GM18517 (cell line): Measurements from ENCODE around the gene CTF1.
"Not testable (repeated sequence)": the region's sequence is repeated elsewhere in the genome, so short reads cannot be mapped to it uniquely, and the experiment has no call there.

Experiments
- ATAC-seq: cut with Tn5 transposase; IDR thresholded peaks from one replicate; pipeline ENCODE4 v1.9.1; 2021; ENCODE audit warnings: mild to moderate bottlenecking, moderate library complexity; ENCODE audit not compliant: unreplicated experiment

Gene CTF1, protein sequence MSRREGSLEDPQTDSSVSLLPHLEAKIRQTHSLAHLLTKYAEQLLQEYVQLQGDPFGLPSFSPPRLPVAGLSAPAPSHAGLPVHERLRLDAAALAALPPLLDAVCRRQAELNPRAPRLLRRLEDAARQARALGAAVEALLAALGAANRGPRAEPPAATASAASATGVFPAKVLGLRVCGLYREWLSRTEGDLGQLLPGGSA

DNA sequence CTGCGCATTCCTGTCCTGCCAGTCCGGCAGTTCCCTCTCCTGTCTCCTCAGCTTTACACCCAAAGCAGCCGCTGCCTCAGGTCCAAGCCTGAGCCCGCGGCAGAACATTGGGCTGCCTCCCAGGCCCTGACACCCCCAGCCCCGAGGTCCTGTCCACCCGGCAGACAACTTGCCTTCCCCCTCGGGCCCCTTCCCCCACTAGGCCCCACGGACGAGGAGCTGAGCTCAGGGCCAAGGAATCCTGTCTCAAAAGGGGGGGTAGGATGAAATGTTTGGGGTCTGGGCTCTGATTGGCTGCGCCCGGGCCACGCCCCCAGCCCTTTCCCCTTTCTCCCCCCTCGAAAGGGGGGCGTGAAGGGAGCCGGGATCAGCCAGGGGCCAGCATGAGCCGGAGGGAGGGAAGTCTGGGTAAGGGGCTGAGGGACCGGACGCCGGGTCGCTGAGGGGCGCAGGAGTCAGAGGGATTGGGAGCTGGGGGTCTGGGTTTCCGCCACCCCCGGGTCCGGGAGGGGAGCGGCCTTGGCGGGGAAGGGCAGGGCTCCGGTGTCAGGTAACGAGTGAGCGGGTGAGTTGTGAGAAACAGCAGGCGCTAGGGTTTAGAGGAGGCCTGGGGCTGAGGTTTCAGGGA is at the start of gene CTF1:
CTF1 (plus strand) TSS at position 354 of the 628 bp plus-strand sequence; CDS start at position 384, 30 bp downstream.
- ATAC-seq: no peak

DNA sequence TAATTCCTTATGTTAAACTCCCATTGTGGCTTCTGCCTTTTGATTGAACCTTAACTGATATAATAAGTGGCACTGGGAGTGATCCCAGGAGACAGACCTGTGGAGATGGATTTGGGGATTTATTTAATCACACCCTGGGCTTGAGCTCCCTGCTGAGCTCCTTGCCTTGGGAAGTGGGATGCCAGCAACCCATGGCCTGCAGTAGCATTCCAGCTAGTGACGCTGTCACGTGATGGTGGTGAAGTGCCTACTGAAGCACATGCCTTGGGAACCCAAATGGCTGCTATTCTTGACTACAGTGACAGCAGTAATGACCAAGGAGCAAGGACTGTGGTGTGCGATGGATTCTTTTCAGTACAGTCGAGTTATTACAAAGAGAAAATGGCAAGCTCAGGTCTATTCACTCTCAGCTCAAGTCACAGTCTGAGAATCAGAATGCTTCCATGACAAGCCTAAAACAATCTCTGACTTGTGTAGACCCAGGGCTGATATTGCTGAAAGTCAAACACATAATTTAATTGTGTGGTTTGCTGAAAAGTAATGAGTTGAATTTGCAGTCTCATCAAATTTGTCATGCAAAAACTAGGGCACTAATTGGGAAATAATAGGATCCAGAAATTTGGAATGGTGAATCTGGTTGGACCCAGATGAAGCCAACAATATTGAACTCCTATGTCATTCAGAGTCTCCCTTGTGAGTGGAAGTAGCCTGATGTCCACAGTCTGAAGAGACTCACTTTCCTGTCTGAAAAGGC is 49.6 kb upstream of the CTF1 start:
- ATAC-seq: no peak

DNA sequence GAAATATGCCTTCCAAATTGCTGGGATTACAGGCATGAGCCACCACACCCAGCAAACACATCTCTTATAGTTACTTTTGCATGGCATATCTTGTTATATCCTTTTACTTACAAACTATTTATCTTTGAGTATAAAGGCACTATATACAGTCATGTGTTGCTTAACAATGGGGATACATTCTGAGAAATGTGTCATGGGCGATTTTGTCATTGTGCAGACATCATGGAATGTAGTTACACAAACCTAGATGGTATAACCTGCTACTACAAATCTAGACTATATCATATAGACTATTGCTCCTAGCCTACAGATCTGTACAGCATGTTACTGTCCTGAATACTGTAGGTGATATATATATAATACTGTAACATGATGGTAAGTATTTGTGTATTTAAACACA is 46.2 kb upstream of the CTF1 start:
- ATAC-seq: no peak

DNA sequence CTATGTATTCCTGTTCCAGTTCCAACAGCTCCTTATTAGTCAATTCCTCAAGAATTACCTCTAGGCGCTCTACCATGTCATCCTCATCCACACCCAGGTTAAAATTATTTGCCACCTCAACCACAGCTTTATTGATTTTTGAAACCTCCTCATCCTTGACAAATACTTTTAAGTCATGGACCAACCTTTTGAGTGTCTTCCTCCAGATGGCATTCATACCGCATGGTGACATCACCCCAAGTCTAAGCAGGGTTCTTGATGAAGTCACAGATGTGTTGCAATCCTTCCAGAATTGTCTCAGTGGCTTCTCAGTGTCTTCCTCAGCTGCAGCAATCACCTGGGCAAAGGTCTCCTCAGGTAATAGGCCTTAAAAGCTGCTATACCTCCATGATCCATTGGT is 42.7 kb upstream of the CTF1 start:
- no peak for ATAC-seq

DNA sequence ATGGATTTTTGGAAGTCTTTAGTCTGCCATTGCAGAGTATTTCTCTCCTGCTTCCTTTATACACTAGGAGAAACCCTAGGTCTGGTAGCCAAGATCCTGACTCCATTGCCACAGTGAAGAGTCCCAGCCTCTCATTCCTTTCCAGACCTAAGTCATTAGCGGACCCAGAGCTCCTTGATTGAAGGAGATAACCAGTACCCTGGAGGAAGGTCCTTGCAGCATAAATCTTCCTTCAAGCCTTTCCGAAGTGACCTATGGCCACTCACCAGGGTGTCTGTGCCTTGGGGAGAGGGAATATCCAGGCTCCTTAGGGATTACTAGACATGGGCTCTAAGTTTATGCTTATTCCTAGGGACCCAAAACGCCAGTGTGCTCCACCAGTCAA is 38.3 kb upstream of the CTF1 start:
- ATAC-seq: no peak

DNA sequence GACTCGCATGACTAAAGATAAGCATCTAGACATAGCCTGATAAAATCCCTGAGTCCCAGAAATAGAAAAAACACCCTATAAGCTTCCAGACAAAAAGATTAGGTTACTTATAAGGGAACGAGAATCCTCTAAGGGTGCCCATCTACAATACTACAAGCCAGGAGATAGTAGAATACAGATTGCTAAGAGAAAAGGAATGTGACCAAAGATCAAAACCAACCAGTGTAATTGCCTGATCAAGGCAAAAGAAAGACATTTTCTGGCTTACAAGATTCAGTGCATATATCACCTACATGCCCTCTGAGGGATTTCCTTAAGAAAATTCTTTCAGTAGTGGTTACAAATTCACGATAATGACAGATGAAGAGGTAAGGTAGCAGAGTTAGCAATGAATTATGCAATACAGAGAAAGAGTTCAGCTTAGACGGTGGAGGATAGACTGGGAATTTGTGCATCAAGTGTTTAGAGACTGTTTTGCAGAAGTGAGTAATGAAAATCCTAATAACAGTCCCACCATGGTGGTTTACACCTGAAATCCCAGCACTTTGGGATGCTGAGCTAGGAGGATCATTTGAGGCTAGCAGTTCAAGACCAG is 37.5 kb upstream of the CTF1 start:
- ATAC-seq: no peak

DNA sequence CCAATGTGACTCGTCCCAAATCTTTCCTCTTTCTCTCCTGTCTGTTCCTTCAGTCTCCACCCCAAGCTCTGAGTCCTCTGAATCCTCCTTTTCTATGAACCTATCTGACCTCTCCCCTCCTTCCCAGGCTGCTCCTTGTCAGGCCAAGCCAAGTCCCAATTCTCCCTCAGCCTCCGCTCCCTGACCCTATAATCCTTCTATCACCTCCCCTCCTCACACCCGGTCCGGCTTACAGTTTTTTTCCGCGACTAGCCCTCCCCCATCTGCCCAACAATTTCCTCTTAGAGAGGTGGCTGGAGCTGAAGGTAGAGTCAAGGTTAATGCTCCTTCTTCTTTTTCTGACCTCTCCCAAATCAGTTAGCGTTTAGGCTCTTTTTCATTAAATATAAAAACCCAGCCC is 35.7 kb upstream of the CTF1 start:
- ATAC-seq: not testable (repeated sequence)

DNA sequence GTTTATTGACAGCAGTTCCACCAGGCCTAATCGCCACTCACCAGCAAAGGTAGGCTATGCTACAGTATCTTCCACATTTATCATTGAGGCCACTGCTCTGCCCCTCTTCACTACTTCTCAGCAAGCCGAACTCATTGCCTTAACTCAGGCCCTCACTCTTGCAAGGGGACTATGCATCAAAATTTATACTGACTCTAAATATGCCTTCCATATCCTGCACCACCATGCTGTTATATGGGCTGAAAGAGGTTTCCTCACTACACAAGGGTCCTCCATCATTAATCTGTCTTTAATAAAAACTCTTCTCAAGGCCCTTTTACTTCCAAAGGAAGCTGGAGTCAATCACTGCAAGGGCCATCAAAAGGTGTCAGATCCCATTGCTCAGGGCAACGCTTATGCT is 33.2 kb upstream of the CTF1 start:
- not testable (repeated sequence) for ATAC-seq

DNA sequence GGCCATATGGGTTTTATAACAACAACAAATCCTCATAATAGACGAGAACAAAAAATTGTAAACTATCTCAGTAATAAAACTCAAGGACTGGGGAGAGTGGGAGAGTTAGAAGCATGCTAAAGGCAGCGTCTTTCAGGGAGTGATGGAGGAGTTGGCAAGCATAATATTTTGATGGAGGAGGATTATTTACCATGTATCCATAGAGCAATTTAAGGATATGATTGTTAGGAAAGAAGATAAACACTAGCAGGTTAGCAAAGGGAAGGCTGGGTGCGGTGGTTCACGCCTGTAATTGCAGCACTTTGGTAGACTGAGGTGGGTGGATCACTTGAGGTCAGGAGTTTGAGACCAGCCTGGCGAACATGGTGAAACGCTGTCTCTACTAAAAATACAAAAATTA is 30.4 kb upstream of the CTF1 start:
- ATAC-seq: no peak

DNA sequence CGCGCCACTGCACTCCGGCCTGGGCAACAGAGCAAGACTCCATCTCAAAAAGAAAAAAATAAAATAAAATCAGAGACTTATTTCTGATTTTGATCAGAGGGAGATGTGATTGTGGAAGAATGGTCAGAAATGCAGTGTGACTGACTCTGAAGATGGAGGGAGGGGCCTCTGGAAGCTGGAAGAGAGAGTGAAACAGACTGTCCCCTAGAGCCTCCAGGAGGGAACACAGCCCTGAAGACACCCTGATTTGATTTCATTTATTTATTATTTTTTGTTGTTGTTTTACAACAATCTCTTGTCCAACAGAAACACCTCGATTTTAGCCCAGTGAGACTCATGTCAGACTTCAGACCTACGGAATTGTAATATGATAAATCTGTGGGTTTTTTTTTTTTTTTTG is 28.7 kb upstream of the CTF1 start:
- ATAC-seq: no peak

DNA sequence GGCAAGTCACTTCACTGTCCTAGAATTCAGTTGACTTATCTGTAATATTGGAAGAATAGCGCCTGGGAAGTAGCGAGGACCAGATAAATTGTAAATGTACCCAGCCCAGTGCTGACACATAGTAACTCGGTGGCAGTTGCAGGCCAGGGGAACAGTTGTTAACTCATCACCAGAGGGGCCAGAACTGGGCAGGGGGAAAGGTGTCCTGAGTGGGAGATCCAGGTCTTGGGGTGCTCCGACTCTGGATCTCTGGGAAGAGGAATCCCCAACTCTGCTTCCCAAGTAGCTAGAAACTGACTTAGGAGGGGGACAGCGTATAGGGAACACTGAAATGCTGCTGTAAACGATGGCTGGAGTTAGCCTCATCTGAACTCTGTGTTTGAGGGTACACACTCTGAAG is 25.5 kb upstream of the CTF1 start:
- no peak for ATAC-seq

DNA sequence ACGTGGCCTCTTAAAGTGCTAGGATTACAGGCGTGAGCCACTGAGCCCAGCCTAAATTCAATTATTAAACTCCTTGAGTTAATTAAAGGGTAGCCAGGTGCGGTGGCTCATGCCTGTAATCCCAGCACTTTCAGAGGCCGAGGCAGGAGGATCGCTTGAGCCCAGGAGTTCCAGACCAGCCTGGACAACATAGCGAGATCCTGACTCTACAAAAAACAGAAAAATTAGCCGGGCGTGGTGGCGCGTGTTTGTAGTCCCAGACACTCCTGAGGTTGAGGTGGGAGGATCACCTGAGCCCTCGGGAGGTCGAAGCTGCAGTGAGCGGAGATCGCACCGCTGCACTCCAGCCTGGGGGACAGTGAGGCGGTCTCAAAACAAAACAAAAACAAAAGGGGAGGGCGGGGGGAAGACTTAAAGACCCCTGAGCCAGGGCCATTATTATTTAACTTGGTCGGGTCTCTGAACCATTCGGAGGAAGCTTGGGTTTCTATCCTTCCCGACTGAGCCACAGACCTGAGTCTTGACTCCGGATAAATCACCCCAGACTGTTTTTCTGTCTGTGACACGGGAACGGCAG is 22.1 kb upstream of the CTF1 start:
- ATAC-seq: peak; percentile 2

DNA sequence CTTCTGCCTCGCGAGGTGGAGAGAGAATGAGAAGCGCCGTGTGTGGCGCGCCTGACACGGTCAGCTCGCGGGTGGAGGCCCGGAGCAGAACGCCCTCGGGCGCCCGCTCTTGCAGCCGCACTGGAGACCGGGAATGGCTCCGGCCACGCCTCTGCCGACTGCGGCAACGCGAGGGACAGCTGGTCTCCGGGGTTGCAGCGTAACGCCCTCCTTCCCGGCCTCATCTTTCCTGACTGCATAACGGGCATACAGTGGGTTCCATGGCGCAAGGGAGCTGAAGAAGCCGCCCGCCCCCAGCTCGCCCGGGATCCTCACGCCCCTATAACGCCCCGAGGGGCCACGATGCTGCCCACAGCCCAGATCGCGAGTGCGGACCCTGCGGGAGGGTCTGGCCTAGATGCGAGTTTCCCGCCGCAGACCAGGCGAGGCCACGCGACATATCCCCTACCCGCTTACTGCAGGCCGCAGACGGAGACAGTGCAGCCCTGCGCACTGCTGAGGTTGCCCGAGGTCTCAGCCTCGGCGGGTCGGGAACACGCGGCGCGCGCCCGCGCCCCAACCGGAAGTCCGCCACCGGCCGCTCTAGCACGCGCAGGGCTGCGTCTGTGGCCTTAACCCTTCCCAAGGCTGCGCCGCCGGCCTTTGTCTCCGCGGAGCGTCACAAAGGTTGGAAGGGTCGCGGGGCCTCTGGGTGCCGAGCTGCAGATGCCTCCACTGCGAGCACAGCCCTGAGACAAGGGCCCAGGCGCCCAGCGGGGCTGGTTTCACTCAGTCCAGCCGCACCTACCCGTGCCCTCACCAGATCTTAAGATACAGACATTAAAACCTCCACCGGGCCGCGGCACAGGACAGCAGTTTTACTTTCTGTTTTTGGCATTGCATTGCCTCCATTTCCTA is 21.3 kb upstream of the CTF1 start:
- peak; percentile 78 for ATAC-seq

DNA sequence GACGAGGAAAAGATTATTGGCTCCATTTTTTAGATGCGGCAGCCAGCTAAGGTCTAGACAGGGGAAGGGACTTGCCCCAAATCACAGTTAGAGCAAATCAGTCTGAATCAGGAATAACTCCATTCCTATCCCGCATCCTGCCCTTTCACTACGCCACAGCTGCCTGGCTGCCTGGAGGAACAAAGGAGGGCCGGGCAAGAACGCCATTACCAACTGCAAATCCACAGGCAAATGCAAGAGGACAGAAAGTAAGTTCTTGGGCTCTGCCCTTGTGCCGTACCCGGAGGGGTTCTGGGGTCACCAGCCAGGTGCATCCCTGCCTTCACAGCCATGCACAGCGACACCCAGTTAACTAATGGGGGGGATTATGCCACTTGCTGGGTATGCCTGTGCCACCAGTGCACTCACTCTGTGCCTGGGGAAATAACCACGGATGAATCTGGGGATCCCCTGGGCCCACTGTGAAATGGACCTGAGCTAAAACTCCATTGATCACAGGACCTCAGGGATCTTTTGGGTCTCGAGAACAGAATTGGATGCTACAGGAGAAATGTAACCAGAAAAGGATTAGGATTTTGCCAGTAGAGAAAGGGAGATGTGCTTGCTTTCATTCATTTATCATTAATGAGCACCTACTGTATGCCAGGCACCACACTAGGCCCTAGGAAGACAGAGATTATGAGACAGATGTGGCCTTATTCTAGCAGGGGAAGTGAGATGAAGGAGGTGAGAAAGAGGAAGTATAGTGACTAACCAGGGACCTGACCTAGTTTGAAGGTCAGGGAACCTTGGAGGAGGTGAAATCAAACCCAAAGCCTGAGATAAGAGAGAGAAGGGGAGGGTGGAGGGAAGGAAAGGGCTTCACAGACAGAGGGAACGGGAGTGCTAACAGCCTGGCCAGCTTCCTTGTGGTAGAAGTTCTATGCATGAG is 20.3 kb upstream of the CTF1 start:
- ATAC-seq: peak; percentile 36

DNA sequence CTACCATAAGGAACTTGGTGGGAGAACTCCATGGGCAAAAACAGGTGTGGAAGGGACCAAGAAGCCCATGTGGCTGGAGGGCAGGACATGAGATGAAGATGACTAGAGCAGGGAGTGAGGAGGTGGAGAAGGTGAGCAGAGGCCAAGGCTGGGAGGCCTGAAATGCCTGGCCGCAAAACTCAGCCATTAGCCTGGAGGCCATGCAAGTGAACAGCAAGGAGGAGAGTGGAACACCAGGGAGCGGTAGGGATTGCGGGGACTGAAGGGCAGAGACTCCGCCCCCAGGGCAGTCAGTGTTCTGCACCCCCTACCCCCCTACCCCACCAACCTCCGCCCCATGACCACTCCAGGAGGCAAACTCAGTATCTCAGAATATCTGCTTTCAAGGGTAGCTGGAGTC is 19.5 kb upstream of the CTF1 start:
- ATAC-seq: no peak

DNA sequence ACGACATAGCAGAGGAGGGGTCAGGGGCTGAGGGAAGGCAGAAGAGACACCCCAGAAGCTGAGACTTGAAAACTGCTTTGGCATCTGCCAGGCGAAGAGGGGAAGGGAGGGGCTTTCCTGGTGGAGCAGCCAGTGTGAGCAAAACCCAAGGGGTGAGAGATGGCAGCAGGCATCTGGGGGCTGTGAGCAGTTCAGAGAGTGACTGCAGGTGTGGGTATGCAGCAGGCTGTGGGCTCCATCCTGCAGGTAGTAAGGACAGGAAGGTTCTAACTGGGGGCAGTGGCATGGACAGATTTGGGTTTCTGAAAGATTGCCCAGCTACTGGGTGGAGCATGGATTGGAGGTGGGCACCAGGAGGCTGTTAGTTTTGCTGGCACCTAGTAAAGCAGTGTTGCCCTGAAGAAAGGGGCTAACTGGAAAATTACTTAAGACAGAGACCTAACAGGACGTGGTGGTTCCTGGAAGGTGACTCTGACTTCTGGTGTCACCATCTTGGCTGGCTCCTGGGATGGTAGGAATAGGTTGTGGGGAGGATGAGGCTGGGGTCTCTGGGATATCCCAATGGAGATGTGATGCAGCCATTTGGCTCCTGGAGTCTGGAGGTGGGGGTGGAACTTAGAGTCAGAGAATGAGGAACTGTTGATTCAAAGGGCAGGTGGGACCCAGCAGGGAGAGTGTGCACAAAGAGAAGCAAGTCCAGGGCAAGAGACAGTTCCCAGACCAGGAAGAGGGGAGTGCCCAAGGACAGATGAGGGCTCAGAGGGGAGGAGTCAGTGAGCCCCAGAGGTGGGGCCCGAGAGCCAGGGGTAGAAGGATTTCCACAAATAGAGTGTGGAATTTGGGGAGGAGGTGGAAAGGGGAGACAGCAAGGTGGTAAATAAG is 13.7 kb upstream of the CTF1 start:
- no peak for ATAC-seq

DNA sequence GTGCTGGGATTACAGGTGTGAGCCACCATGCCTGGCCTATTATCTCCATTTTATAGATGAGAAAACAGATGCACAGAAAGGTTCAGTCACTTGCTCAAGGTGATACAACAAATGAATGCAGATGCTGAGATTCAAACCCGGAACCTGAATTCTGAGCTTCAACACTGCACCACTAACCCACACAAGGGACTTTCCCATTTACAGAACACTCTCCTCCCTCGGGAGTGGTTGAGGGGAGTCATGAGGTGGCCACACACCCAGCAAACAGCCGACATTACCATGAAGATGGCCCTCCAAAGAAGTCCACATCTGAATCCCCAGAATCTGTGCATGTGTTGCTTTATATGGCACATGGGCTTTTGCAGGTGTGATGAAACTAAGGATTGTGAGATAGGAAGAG is 11.7 kb upstream of the CTF1 start:
- ATAC-seq: no peak

DNA sequence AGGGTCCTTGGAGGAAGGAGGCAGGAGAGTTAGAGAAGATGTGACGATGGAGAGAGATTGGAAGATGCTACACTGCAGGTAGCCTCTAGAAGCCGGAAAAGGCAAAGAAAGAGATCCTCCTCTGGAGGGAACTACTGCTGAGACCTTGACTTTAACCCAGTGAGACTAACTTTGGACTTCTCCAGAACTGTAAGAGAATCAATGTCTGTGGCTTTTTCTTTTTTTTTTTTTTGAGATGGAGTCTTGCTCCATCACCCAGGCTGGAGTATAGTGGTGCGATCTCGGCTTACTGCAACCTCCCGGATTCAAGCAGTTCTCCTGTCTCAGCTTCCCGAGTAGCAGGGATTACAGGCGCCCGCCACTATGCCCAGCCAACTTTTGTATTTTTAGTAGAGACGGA is 11.2 kb upstream of the CTF1 start:
- ATAC-seq: no peak

DNA sequence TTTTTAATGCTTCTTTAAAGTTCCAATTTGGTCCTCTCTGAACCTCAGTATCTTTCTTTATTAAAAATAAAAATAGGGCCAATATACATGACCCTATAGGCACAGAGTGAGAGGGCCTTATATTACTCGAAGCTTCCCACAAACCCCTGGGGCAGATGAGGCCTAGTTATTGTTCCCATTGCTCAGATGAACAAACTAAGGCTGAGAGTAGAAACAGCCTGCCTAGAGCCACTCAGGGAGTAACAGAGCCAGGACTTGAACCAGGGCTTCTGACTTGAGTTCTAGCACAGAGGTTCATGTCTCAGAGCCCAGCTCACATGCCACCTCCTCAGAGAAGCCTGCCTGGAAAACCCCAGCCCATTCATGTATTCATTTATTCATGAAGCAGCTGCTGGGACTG is 10.3 kb upstream of the CTF1 start:
- no peak for ATAC-seq
